ENCODE measurements around the gene TMEM147. TPM values are rescaled to one million over a fixed set of nuclear protein-coding genes. Genes with fewer than 3 reads are reported as not detected.
A peak's percentile ranks its signal among the peaks of the same experiment; 100 is the strongest.

TMEM147 gene
- total RNA-seq, 1 experiment from 2014 or later = 203 TPM

GRCh38 chr19:35533822-35534392 lies 11.5 kb upstream of the TMEM147 start:
- H3K4me3 ChIP-seq = no peak overlapping the region

GRCh38 chr19:35534803-35535480 lies 10.5 kb upstream of the TMEM147 start:
- Histone ChIP-seq H3K36me3 (no peaks in the 10 kb centered on the region), H3K4me3 (no peak overlapping the region), H3K9me3 (no peaks in the 10 kb centered on the region), H3K27me3 (peaks cover 8% of the 10 kb centered on the region; the same call in 1 of the 2 replicates)
- no peak for DNase-seq

More at GRCh38 chr19:35533822-35534392, 11.5 kb upstream of the TMEM147 start:
- peaks cover 8% of the 10 kb centered on the region; the same call in 1 of the 2 replicates for H3K27me3 ChIP-seq
- H3K36me3 ChIP-seq = no peaks in the 10 kb centered on the region
- peak; percentile 62 for DNase-seq
- H3K9me3 ChIP-seq = no peaks in the 10 kb centered on the region

- peaks cover 18% of the 10 kb centered on the region for H3K36me3 ChIP-seq
- no peak for DNase-seq
- H3K27me3 ChIP-seq = no peaks in the 10 kb centered on the region
- H3K4me3 ChIP-seq = no peak overlapping the region
- no peaks in the 10 kb centered on the region for H3K9me3 ChIP-seq
Measured at GRCh38 chr19:35539314-35539713, 6.1 kb upstream of the TMEM147 start.

- no peaks in the 10 kb centered on the region for H3K27me3 ChIP-seq
- DNase-seq = no peak
- H3K9me3 ChIP-seq = no peaks in the 10 kb centered on the region
- H3K4me3 ChIP-seq = no peak overlapping the region
- peaks cover 19% of the 10 kb centered on the region for H3K36me3 ChIP-seq
Measured at GRCh38 chr19:35539850-35540249, 5.6 kb upstream of the TMEM147 start.

GRCh38 chr19:35540356-35540927 lies 5.0 kb upstream of the TMEM147 start:
- Histone ChIP-seq H3K36me3 (peaks cover 19% of the 10 kb centered on the region), H3K9me3 (no peaks in the 10 kb centered on the region), H3K27me3 (no peaks in the 10 kb centered on the region), H3K4me3 (no peak overlapping the region)
- DNase-seq = no peak

GRCh38 chr19:35542209-35542608 lies 3.2 kb upstream of the TMEM147 start:
- Histone ChIP-seq H3K9me3 (no peaks in the 10 kb centered on the region), H3K27me3 (no peaks in the 10 kb centered on the region), H3K4me3 (no peak overlapping the region), H3K36me3 (peaks cover 29% of the 10 kb centered on the region)
- DNase-seq = no peak

- no peak for DNase-seq
- Histone ChIP-seq H3K4me3 (peak overlapping the region; percentile 74), H3K9me3 (no peaks in the 10 kb centered on the region), H3K36me3 (peaks cover 42% of the 10 kb centered on the region), H3K27me3 (no peaks in the 10 kb centered on the region)
Measured at GRCh38 chr19:35543280-35544109, 1.9 kb upstream of the TMEM147 start.

GRCh38 chr19:35544110-35544802 lies 1.2 kb upstream of the TMEM147 start:
- Histone ChIP-seq H3K9me3 (no peaks in the 10 kb centered on the region), H3K36me3 (peaks cover 48% of the 10 kb centered on the region), H3K27me3 (no peaks in the 10 kb centered on the region), H3K4me3 (peak overlapping the region; percentile 74)
- no peak for DNase-seq

GRCh38 chr19:35545855-35546381 lies 492 bp downstream of the TMEM147 start:
- no peaks in the 10 kb centered on the region for H3K27me3 ChIP-seq
- DNase-seq = peak; percentile 75

GRCh38 chr19:35546532-35546931 lies 1.1 kb downstream of the TMEM147 start:
- DNase-seq = no peak
- Histone ChIP-seq H3K27me3 (no peaks in the 10 kb centered on the region), H3K36me3 (peaks cover 53% of the 10 kb centered on the region), H3K4me3 (peak overlapping the region; percentile 74), H3K9me3 (no peaks in the 10 kb centered on the region)

More at GRCh38 chr19:35545855-35546381, 492 bp downstream of the TMEM147 start:
- Histone ChIP-seq H3K36me3 (peaks cover 53% of the 10 kb centered on the region), H3K9me3 (no peaks in the 10 kb centered on the region), H3K4me3 (peak overlapping the region; percentile 74)

- no peak for DNase-seq
- H3K27me3 ChIP-seq = no peaks in the 10 kb centered on the region
- no peak overlapping the region for H3K4me3 ChIP-seq
Measured at GRCh38 chr19:35549174-35549788, 3.9 kb downstream of the TMEM147 start.

GRCh38 chr19:35549879-35550523 lies 4.6 kb downstream of the TMEM147 start:
- H3K36me3 ChIP-seq = peaks cover 34% of the 10 kb centered on the region
- H3K4me3 ChIP-seq = no peak overlapping the region
- H3K9me3 ChIP-seq = no peaks in the 10 kb centered on the region
- no peak for DNase-seq
- no peaks in the 10 kb centered on the region for H3K27me3 ChIP-seq

More at GRCh38 chr19:35549174-35549788, 3.9 kb downstream of the TMEM147 start:
- Histone ChIP-seq H3K36me3 (peaks cover 36% of the 10 kb centered on the region), H3K9me3 (no peaks in the 10 kb centered on the region)

GRCh38 chr19:35551091-35551810 lies 5.8 kb downstream of the TMEM147 start:
- Histone ChIP-seq H3K4me3 (no peak overlapping the region), H3K27me3 (no peaks in the 10 kb centered on the region), H3K9me3 (no peaks in the 10 kb centered on the region), H3K36me3 (peaks cover 34% of the 10 kb centered on the region)
- DNase-seq = no peak

- H3K4me3 ChIP-seq = no peak overlapping the region
- peaks cover 19% of the 10 kb centered on the region for H3K36me3 ChIP-seq
- no peaks in the 10 kb centered on the region for H3K27me3 ChIP-seq
- no peak for DNase-seq
- no peaks in the 10 kb centered on the region for H3K9me3 ChIP-seq
Measured at GRCh38 chr19:35552534-35553384, 7.3 kb downstream of the TMEM147 start.
